GM18861 (cell line): ENCODE results near the gene SCFD2.

Experiments
- ATAC-seq: cut with Tn5 transposase; IDR thresholded peaks from one replicate; pipeline ENCODE4 v1.9.1; 2021; ENCODE audit not compliant: unreplicated experiment

SCFD2 gene

GRCh38 chr4:52904421-52904820 is 461.4 kb downstream of the SCFD2 start:
- ATAC-seq, result no peak

- ATAC-seq, result no peak
These were observed 462.6 kb downstream of the SCFD2 start for GRCh38 chr4:52903273-52903672.

- ATAC-seq, result no peak
These were observed 471.4 kb downstream of the SCFD2 start for GRCh38 chr4:52894443-52894842.

- no peak for ATAC-seq
These were observed 473.0 kb downstream of the SCFD2 start for GRCh38 chr4:52892880-52893279.

GRCh38 chr4:52891743-52892142 is 474.1 kb downstream of the SCFD2 start:
- no peak for ATAC-seq

- ATAC-seq, result no peak
These were observed 475.4 kb downstream of the SCFD2 start for GRCh38 chr4:52890521-52890791.

- ATAC-seq, result no peak
These were observed 475.9 kb downstream of the SCFD2 start for GRCh38 chr4:52889778-52890520.

- no peak for ATAC-seq
These were observed 476.5 kb downstream of the SCFD2 start for GRCh38 chr4:52889354-52889753.

GRCh38 chr4:52884994-52885393 is 480.9 kb downstream of the SCFD2 start:
- no peak for ATAC-seq

- ATAC-seq, result no peak
These were observed 481.9 kb downstream of the SCFD2 start for GRCh38 chr4:52883707-52884669.

GRCh38 chr4:52883183-52883621 is 482.7 kb downstream of the SCFD2 start:
- no peak for ATAC-seq

GRCh38 chr4:52880994-52881393 is 484.9 kb downstream of the SCFD2 start:
- no peak for ATAC-seq

- ATAC-seq, result no peak
These were observed 486.4 kb downstream of the SCFD2 start for GRCh38 chr4:52879471-52879870.

- no peak for ATAC-seq
These were observed 488.2 kb downstream of the SCFD2 start for GRCh38 chr4:52877694-52878093.

GRCh38 chr4:52877036-52877435 is 488.8 kb downstream of the SCFD2 start:
- ATAC-seq, result no peak

GRCh38 chr4:52876069-52876468 is 489.8 kb downstream of the SCFD2 start:
- ATAC-seq, result no peak

- no peak for ATAC-seq
These were observed 490.9 kb downstream of the SCFD2 start for GRCh38 chr4:52874948-52875347.

GRCh38 chr4:52873861-52874343 is 492.0 kb downstream of the SCFD2 start:
- ATAC-seq, result no peak

GRCh38 chr4:52873191-52873590 is 492.7 kb downstream of the SCFD2 start:
- no peak for ATAC-seq

GRCh38 chr4:52870225-52870624 is 495.6 kb downstream of the SCFD2 start:
- ATAC-seq, result no peak

- no peak for ATAC-seq
These were observed 496.2 kb downstream of the SCFD2 start for GRCh38 chr4:52869656-52870055.

GRCh38 chr4:52869196-52869595 is 496.7 kb downstream of the SCFD2 start:
- ATAC-seq, result no peak
